HG02943 (cell line): ENCODE results near the gene MPND.
A peak's percentile ranks its signal among the peaks of the same experiment; 100 is the strongest.

ENCODE experiments used
- ATAC-seq: cut with Tn5 transposase; IDR thresholded peaks from one replicate; pipeline ENCODE4 v1.9.1; 2021; ENCODE audit warnings: mild to moderate bottlenecking, low read depth, moderate library complexity; ENCODE audit not compliant: unreplicated experiment

Gene MPND

GRCh38 chr19:4343370-4344307 is at the start of gene MPND:
TSS of gene MPND (plus strand) at chr19:4343562. CDS start at chr19:4343594, 32 bp downstream.
- peak; percentile 46 for ATAC-seq

GRCh38 chr19:4294389-4294788 is 49.0 kb upstream of the MPND start:
- no peak for ATAC-seq

DNA sequence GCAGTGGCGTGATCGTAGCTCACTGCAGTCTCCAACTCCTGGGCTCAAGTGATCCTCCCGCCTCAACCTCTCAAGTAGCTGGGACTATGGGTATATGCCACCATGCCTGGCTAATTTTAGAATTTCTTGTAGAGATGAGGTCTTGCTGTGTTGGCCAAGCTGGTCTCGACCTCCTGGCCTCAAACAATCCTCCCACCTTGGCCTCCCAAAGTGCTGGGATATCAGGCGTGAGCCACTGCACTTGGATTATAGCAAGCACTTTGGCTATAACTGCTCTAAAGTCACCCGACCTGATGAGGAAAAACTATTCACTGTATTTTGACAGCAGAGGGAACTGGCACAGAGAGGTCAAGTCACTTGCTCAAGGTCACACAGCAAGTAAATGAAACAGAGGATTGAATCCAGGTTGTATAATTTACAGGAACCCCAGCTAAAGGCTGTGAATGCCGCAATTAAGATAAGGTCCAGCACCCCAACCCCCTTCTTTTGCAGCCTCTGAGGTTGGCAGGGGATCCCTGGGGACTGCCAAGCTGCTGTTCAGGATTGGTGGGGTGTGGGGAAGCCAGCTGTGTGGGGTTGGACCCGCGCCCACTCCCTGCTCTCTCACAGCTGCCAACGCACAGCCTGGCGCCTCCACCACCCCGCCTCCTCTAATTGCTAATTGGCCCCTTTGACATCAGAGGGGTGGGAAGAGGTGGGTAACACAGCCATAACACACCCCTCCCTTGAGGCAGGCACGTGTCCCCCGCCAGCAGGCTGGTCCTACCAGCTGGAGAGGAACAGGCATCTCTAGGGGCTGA is 47.2 kb upstream of the MPND start:
- no peak for ATAC-seq

GRCh38 chr19:4297901-4298809 is 45.2 kb upstream of the MPND start:
- ATAC-seq, result no peak

- no peak for ATAC-seq
Observed at GRCh38 chr19:4298810-4299550, 44.4 kb upstream of the MPND start.

- ATAC-seq, result no peak
Observed at GRCh38 chr19:4300589-4300988, 42.8 kb upstream of the MPND start.

DNA sequence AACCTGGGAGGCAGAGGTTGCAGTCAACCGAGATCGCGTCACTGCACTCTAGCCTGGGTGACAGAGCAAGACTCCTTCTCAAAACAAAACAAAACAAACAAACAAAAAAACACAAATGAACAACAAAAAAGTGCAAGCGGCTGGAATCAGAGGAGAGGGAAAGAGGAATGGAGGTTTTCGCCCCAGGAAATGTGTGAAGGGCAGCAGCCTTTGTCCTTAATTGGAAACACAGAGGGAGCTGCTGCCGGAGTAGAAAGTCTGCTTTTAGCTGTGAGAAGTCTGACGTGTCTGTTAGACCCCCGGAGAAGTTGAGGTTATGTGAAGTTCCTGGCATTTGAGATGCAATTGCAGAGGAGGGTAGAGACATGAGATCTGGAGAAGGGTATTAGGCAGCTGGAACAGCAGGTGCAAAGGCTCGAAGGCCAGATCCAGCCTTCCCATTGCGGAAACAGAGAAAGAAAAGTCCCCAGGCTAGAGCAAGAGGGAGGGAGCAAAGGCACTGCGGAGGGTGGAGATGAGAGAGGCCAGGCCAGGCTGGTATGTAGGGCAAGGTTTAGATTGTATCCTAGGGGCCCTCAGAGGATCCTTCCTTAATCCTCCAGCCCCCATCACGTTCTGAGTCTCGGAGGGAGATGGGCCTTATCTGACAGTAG is 41.6 kb upstream of the MPND start:
- ATAC-seq, result no peak

- no peak for ATAC-seq
Observed at GRCh38 chr19:4302243-4302640, 41.1 kb upstream of the MPND start, which contains the start of gene TMIGD2. TSS of gene TMIGD2 (minus strand) at chr19:4302389. CDS start at chr19:4302385, 4 bp downstream.

DNA sequence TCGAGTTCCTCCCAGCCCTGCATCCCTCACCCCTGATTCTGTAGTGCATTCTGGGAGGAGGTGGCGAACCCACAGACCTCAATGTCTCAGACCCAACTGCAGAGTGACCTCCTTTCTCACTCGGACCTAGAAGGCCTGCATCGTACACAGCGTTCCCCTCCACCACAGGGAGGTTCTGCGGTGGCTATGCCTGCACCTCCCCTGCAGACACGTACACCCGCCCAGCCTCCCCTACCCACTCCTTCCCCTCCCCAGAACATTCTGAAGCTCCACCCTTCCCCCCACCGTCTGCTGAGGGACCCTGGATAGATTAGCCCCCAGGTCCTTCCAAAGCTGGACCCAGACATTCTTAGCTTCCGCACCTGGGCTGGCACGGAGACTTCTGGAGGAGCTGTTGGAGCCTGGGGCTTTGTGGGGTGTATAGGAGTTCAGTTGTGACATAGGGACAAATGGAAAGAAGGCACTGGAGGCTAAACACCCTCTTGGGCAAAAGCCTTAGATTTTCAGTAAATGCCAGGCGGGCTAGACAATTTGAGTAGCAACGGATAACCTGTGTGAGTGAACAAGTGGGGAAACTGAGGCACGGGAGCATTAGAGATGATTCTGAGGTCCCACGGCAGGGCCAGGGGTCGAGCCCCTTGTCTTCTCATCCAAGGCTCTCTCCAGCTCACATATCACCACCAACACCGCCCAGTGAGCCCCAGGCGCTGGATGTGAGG is 39.4 kb upstream of the MPND start:
- no peak for ATAC-seq

DNA sequence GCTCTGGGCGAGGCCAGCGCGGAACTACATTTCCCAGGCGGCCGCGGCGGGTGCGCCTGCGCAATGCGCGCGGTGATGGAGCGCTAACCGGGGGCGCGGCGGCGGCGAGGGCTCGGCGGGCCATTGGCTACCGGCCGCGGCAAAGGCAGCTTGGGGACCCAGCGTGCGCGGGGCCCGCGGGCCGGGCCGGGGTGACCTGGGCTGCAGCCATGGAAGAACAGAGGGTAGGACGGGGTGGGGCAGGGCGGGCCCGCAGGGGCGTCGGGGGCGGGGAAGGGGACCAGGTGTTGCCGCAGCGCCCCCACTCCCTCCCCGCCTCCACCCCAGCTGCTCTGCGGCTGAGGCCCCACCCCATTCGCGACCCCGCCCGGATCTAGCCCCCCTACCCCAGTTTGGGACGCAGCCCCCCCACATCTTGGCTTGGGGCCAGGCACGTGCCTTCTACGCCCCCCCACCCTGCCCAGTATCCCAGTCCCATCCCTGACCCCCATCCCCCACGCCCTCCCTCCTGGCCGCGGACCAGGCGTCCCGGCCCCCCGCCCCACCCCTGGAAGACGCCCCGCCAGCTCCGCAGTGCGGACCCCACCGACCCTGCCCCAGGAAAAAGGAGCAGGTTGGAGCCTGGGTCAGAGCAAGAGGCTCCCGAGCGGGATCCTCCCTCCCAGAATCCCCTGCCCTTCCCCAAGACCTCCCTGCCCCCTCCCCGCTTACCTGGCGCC is 38.7 kb upstream of the MPND start, which contains the start of gene FSD1:
TSS of gene FSD1 (plus strand) at position 61 of the 719 bp plus-strand sequence. CDS start at position 210, 149 bp downstream.
- no peak for ATAC-seq

- ATAC-seq, result no peak
Observed at GRCh38 chr19:4305257-4305612, 38.1 kb upstream of the MPND start.

DNA sequence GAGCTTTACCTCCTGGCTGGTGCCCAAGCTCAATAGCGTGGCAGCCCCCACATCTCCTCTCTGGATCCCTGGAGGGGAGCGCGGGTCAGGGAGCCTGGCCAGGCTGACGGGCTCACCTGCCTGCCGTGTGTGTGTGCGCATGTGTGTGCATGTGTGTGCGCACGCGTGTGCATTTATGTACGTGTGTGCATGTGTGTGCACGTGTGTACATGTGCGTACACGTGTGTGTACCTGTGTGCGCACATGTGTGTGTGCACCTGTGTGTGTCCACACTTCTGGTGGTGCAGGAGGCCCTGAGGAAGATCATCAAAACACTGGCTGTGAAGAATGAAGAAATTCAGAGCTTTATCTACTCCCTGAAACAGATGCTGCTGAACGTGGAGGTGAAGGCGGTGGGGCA is 37.7 kb upstream of the MPND start:
- no peak for ATAC-seq

DNA sequence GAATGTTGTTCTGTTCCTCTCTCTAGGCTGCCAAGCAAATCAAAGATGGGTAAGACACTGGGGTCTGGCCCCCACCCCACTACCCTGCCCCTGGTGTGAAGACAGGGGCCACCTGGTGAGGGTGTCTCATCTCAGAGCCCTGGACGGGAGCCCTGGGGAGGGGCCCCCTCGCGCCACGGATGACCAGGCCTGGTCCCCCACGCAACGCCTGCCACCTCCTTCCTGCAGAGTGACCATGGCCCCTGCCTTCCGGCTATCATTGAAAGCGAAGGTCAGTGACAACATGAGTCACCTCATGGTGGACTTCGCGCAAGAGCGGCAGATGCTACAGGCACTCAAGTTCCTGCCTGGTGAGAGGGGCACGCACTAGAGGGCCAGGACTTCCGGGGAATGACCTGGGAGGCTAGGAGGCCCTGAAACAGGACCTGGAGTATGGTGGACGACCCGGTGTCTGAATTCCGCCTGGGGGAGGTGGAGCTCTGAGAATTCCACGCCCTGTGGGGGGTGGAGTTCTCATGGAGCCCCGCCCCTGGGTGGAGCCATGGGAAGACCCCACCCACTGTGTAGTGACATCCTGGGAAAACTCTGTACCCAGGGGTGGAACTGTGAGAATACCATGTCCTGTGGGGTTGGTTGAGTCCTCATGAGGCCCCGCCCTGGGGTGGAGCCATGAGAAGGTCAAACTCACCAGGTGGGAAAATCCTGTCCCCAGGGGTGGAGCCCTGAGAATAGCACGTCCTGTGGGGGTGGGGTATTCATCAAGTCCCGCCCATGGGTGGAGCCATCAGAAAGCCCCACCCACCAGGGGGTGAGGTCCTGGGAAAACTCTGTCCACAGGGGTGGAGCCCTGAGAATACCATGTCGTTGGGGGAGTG is 32.9 kb upstream of the MPND start:
- ATAC-seq, result no peak

GRCh38 chr19:4313847-4314490 is 29.4 kb upstream of the MPND start:
- no peak for ATAC-seq

DNA sequence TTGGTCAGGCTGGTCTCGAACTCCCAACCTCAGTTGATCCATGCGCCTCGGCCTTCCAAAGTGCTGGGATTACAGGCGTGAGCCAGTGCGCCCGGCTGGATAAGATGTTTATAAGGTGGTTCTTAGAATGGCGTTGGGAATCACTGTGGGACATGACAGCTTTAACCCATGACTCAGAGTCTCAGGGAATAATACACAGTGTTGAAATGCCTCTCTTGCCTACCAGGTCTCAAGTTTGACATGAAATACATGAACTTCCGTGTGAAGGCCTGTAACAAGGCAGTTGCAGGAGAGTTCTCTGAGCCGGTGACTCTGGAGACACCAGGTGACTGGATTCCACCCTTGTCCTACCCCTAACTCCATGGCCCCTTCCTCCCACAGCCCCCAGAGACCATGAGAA is 26.4 kb upstream of the MPND start:
- ATAC-seq, result no peak

- ATAC-seq, result no peak
Observed at GRCh38 chr19:4318460-4318859, 24.9 kb upstream of the MPND start.
